Fibroblast of the aortic adventitia (primary cell): Measurements from ENCODE around the gene HEATR5B. TPM values are rescaled to one million over a fixed set of nuclear protein-coding genes. Genes with fewer than 3 reads are reported as not detected.

Source experiments
- DNase-seq: peaks from one replicate; pipeline ENCODE4 v3.0.0-alpha.2; 2010; ENCODE audit warnings: low read depth
- H3K4me3 ChIP-seq: 2 replicates; pipeline ENCODE4 v1.5.1; 2011; ENCODE audit warnings: low read depth, mild to moderate bottlenecking, control low read depth, low read length, moderate library complexity
- total RNA-seq: library from RNA; depleted of rRNA; stranded (reverse); fragments of >200 nt; gene quantifications from 2 replicates; pipeline ENCODE4 v1.2.3, GENCODE V29; 2012; ENCODE audit warnings: low replicate concordance
- TF ChIP-seq, protein P1 (sequence below): IDR thresholded peaks from 2 replicates; pipeline ENCODE4 v1.5.1; 2011; ENCODE audit warnings: mild to moderate bottlenecking, low read length, control low read depth, inconsistent platforms; ENCODE audit not compliant: insufficient read depth

HEATR5B gene
- total RNA-seq, 1 donor = 21.1 TPM

DNA sequence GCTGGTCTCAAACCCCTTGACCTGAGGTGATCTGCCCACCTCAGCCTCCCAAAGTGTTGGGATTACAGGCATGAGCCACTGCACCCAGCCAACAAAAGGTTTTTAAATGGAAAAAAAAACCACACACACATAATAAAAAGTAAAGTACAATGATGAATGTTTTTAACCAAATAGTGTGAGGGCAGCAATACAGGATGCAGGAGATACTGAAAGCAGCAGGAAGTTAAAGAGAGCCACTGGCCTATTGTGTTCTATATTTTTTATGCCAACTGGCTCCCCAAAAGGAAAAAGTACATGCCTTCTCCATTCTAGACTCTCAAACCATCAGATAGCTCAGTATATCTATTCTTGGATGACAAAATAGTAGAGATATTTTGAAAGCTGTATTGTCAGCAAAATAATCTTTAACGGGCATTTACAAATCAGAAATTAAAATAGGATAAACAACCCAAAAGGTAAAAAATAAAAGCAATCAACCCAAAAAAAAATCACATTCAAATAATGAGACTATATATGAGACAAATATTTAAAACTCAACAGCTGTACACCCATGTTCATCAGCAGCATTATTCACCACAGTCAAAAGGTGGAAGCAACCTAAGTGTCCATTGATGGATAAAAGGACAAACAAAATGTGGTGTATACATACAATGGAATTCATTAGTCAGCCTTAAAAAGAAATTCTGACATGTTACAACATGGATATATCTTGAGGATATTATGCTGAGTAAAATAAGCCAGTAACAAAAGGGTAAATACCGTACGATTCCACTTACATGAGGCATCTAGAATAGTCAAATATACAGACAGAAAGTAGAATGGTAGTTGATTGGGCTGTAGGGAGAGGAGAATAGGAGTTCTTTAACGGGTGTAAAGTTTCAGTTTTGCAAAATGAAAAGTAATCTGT lies 26.4 kb upstream of the HEATR5B start:
- no peak overlapping the region for H3K4me3 ChIP-seq
- TF ChIP-seq, protein P1, sequence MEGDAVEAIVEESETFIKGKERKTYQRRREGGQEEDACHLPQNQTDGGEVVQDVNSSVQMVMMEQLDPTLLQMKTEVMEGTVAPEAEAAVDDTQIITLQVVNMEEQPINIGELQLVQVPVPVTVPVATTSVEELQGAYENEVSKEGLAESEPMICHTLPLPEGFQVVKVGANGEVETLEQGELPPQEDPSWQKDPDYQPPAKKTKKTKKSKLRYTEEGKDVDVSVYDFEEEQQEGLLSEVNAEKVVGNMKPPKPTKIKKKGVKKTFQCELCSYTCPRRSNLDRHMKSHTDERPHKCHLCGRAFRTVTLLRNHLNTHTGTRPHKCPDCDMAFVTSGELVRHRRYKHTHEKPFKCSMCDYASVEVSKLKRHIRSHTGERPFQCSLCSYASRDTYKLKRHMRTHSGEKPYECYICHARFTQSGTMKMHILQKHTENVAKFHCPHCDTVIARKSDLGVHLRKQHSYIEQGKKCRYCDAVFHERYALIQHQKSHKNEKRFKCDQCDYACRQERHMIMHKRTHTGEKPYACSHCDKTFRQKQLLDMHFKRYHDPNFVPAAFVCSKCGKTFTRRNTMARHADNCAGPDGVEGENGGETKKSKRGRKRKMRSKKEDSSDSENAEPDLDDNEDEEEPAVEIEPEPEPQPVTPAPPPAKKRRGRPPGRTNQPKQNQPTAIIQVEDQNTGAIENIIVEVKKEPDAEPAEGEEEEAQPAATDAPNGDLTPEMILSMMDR = no peak
- no peak for DNase-seq

DNA sequence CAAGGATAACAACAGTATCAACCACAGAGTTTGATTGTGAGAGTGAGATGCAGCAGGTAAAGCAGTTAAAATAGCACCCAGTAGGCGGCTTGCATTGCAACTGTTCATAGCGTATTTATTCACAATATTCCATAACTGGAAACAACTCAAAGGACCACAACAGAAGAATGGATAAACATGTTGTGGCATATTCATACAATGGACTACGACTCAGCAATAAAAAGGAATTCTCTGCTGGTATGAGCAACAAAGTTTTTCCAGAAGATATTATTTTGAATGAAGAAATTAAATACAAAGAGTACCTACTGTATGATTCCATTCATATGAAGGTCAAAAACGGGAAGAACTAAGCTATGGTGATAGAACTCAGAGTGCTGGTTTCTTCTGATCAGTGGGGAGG lies 25.4 kb upstream of the HEATR5B start:
- H3K4me3 ChIP-seq = no peak overlapping the region
- no peak for DNase-seq
- TF ChIP-seq, protein P1 = no peak

DNA sequence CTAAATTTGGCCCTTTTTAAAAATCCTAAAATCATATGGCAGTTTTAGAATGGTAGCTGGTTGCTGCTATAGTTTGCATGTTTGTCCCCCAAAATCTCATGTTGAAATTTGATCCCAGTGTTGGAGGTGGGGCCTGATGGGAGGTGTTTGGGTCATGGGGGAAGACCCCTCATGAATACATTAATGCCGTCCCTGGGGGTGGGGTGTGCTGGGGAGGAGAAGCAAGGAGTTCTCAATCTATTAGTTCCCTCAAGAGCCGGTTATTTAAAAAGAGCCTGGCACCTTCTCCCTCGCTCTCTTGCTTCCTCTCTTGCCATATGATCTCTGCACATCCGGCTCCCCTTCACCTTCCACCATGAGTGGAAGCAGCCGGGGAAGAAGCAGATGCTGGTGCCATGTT lies 21.0 kb upstream of the HEATR5B start:
- DNase-seq = no peak
- H3K4me3 ChIP-seq = no peak overlapping the region
- TF ChIP-seq, protein P1 = no peak

DNA sequence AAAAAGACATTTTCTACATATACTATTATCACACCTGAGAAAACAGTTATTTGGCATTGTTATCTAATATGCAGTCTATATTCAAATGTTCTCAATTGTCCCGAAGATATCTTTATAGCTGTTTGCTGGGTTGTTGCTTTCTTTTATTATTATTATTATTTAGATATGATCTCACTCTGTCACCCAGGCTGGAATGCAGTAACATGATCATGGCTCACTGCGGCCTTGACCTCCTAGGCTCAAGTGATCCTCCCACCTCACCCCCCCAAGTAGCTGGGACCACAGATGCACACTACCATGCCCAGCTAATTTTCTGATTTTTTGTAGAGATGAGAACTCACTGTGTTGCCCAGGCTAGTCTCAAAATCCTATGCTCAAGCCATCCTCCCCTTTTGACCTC lies 20.0 kb upstream of the HEATR5B start:
- TF ChIP-seq, protein P1 = no peak
- H3K4me3 ChIP-seq = no peak overlapping the region
- DNase-seq = no peak

DNA sequence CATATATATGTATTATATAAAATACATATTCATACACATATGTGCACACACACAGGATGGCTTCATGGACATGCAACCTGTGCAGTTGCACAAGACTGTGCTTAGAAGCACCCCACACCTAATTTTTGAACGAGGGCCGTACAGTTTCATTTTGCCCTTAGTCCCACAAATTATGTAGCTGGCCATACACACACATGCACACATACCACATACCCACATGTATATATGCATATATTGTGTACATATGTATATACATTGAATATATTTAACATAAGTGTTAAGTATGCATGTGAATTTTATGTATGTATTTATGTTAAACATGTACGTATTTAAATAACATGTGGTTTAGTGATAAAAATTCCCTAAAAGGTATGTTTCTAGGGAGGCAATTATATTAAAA lies 18.4 kb upstream of the HEATR5B start:
- no peak overlapping the region for H3K4me3 ChIP-seq
- DNase-seq = no peak
- TF ChIP-seq, protein P1 = no peak

DNA sequence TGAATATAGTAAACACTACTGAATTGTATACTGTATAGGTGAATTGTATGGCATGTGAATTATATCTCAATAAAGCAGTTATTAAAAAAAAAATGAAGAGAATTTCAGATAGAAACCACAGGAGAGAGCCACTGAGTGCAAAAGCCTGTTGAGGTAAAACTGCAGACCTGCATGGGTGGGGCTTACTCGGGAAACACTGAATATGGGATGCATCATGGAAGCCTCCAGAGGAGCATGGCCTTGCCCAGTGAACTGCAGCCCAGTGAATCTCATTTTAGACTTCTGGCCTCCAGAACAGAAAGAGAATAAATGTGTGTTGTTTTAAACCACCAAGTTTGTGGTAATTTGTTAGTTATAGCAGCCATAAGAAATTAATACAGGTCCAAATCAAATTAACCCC lies 15.9 kb upstream of the HEATR5B start:
- no peak for DNase-seq

More for the DNA sequence above, 15.9 kb upstream of the HEATR5B start:
- no peak overlapping the region for H3K4me3 ChIP-seq
- TF ChIP-seq, protein P1 = no peak
